Astrocyte (in vitro differentiated cells and primary cell): ENCODE measurements around the gene OXTR. TPM values are rescaled to one million over a fixed set of nuclear protein-coding genes. Genes with fewer than 3 reads are reported as not detected.
A peak's percentile ranks its signal among the peaks of the same experiment; 100 is the strongest.

Experiments
- DNase-seq: peaks from one replicate; pipeline ENCODE4 v3.0.0-alpha.2; 2010; ENCODE audit warnings: low read depth
- FAIRE-seq: peaks from 2 replicates; lab custom pipeline; 2011; peaks lifted over from hg19 to GRCh38; lab: Jason Lieb, UNC
- H2AFZ ChIP-seq: 2 replicates; pipeline ENCODE4 v1.6.0; 2012; ENCODE audit warnings: low read depth, low read length, inconsistent platforms
- H3K27ac ChIP-seq: 2 replicates; pipeline ENCODE4 v1.5.1; 2011; ENCODE audit warnings: low read depth, low read length, inconsistent platforms
- H3K27me3 ChIP-seq: 2 replicates; pipeline ENCODE4 v1.6.0; 2011; ENCODE audit warnings: low read length, inconsistent platforms; ENCODE audit not compliant: insufficient read depth
- H3K36me3 ChIP-seq: 2 replicates; pipeline ENCODE4 v1.5.1; 2011; ENCODE audit warnings: low read length, inconsistent platforms; ENCODE audit not compliant: insufficient read depth
- H3K4me1 ChIP-seq: 2 replicates; pipeline ENCODE4 v1.5.1; 2011; ENCODE audit warnings: low read length, inconsistent platforms; ENCODE audit not compliant: insufficient read depth
- H3K4me2 ChIP-seq: 2 replicates; pipeline ENCODE4 v1.6.0; 2012; ENCODE audit warnings: low read length, inconsistent platforms
- H3K4me3 ChIP-seq: 2 replicates; pipeline ENCODE4 v1.5.1; 2011; ENCODE audit warnings: low read depth, mild to moderate bottlenecking, low read length, inconsistent platforms; ENCODE audit not compliant: insufficient read depth
- H3K79me2 ChIP-seq: 2 replicates; pipeline ENCODE4 v1.6.0; 2012; ENCODE audit warnings: mild to moderate bottlenecking, low read length, inconsistent platforms; ENCODE audit not compliant: insufficient read depth
- H3K9ac ChIP-seq: 2 replicates; pipeline ENCODE4 v1.6.0; 2012; ENCODE audit warnings: mild to moderate bottlenecking, low read length, inconsistent platforms
- H3K9me3 ChIP-seq: 2 replicates; pipeline ENCODE4 v1.5.1; 2012; ENCODE audit warnings: low read depth, mild to moderate bottlenecking, low read length, inconsistent platforms; ENCODE audit not compliant: insufficient read depth
- H4K20me1 ChIP-seq: 2 replicates; pipeline ENCODE4 v1.6.0; 2012; ENCODE audit warnings: low read length, inconsistent platforms; ENCODE audit not compliant: insufficient read depth
- H3K27ac Mint-ChIP-seq: one replicate; pipeline ENCODE4 v1.8.0; 2021; ENCODE audit warnings: mild to moderate bottlenecking, mixed read lengths; ENCODE audit not compliant: unreplicated experiment
- H3K27me3 Mint-ChIP-seq: one replicate; pipeline ENCODE4 v1.8.0; 2021; ENCODE audit warnings: low read depth, mixed read lengths; ENCODE audit not compliant: unreplicated experiment
- H3K36me3 Mint-ChIP-seq: one replicate; pipeline ENCODE4 v1.8.0; 2021; ENCODE audit warnings: low read depth, mixed read lengths; ENCODE audit not compliant: unreplicated experiment
- H3K4me1 Mint-ChIP-seq: one replicate; pipeline ENCODE4 v1.8.0; 2021; ENCODE audit warnings: low read depth, mixed read lengths; ENCODE audit not compliant: unreplicated experiment
- H3K4me3 Mint-ChIP-seq: one replicate; pipeline ENCODE4 v1.8.0; 2021; ENCODE audit warnings: mild to moderate bottlenecking, moderate library complexity, mixed read lengths; ENCODE audit not compliant: unreplicated experiment
- H3K9me3 Mint-ChIP-seq: one replicate; pipeline ENCODE4 v1.8.0; 2021; ENCODE audit warnings: mild to moderate bottlenecking, mixed read lengths; ENCODE audit not compliant: unreplicated experiment
- EZH2 ChIP-seq: IDR thresholded peaks from 2 replicates; pipeline ENCODE4 v1.6.1; 2012; ENCODE audit warnings: mild to moderate bottlenecking, low read length, inconsistent platforms; ENCODE audit not compliant: insufficient read depth
- total RNA-seq: library from RNA; stranded (reverse); gene quantifications from 2 replicates; pipeline ENCODE4 v1.2.1, GENCODE V29; 2021
- TF ChIP-seq, protein P1 (sequence below): IDR thresholded peaks from 2 replicates; pipeline ENCODE4 v1.5.1; 2011; ENCODE audit warnings: low read depth, mild to moderate bottlenecking, inconsistent platforms, low read length, moderate library complexity; ENCODE audit not compliant: insufficient read depth

Gene OXTR
- total RNA-seq, 1 donor from 2014 or later: 3.0 TPM

DNA sequence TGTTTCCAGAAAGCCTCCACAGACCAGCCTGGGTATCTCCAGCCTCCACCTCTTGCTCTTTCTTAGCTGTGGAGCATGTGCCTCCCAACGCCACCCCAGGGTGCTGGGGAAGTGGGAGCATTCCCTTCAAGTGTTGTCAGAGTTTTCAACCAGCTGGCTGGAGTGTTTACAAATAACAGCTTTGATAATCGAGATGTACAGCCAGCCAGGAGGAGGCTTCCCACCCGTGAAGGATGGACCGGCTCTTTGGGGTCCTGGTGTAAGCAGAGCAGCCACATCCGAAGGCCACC is 8.5 kb upstream of the OXTR start:
- H3K9me3 Mint-ChIP-seq: no peaks in the 10 kb centered on the region
- no peak for TF ChIP-seq EZH2
- TF ChIP-seq, protein P1, sequence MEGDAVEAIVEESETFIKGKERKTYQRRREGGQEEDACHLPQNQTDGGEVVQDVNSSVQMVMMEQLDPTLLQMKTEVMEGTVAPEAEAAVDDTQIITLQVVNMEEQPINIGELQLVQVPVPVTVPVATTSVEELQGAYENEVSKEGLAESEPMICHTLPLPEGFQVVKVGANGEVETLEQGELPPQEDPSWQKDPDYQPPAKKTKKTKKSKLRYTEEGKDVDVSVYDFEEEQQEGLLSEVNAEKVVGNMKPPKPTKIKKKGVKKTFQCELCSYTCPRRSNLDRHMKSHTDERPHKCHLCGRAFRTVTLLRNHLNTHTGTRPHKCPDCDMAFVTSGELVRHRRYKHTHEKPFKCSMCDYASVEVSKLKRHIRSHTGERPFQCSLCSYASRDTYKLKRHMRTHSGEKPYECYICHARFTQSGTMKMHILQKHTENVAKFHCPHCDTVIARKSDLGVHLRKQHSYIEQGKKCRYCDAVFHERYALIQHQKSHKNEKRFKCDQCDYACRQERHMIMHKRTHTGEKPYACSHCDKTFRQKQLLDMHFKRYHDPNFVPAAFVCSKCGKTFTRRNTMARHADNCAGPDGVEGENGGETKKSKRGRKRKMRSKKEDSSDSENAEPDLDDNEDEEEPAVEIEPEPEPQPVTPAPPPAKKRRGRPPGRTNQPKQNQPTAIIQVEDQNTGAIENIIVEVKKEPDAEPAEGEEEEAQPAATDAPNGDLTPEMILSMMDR: no peak
- no peak overlapping the region for H3K27ac Mint-ChIP-seq

DNA sequence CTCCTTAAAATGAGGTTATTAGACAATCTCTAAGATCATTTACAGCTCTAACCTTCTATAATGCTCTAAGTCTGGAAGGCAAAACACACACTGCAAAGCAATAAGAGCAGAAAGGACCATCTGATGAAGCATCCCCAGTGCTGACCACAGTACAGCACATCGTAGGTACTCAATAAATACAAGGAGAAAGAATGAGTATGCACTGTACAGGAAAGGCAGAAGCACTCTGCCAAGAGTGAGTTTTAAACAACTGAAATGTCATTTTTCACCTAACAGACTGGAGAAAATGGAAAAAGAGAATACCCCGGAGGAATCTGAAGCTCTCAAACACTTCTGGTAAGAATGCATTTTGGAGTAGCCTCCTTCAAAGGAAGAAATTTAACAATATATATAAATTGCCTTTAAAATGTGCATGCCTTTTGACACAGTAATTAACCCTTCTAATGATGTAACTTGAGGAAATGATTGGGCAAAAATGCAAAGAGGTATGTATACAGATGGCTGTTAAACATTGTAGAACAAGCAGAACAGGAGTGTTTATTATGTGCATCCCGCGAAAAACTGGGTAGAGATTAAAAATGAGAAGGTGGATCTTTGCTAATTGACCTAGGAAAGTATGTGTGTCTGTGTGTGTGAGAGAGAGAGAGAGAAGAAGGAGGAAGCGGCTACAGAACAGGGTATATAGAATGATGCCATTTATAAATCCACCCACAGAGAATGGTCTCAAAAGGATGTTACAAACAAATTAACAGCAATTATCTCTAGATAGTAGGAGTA is 8.0 kb upstream of the OXTR start:
- H2AFZ ChIP-seq: no peak overlapping the region
- Mint-ChIP-seq H3K27ac (no peak overlapping the region), H3K4me1 (peaks cover 8% of the 10 kb centered on the region), H3K36me3 (no peaks in the 10 kb centered on the region), H3K27me3 (peaks cover 4% of the 10 kb centered on the region), H3K4me3 (no peak overlapping the region), H3K9me3 (no peaks in the 10 kb centered on the region)
- H3K79me2 ChIP-seq: no peaks in the 10 kb centered on the region
- peak overlapping the region; percentile 42 for H3K4me2 ChIP-seq
- FAIRE-seq (no peak), DNase-seq (peak; percentile 61)
- TF ChIP-seq, protein P1: no peak
- TF ChIP-seq EZH2: no peak
- H3K4me1 ChIP-seq: peaks cover 21% of the 10 kb centered on the region
- no peaks in the 10 kb centered on the region for H4K20me1 ChIP-seq
- no peaks in the 10 kb centered on the region for H3K36me3 ChIP-seq
- H3K9me3 ChIP-seq: no peaks in the 10 kb centered on the region
- H3K4me3 ChIP-seq: no peak overlapping the region
- H3K27me3 ChIP-seq: no peaks in the 10 kb centered on the region
- peak overlapping the region; percentile 73 for H3K9ac ChIP-seq
- H3K27ac ChIP-seq: peak overlapping the region; percentile 90

More for the DNA sequence above, 8.5 kb upstream of the OXTR start:
- Histone ChIP-seq H3K79me2 (no peaks in the 10 kb centered on the region), H3K4me3 (no peak overlapping the region), H3K27me3 (no peaks in the 10 kb centered on the region), H3K4me2 (no peak overlapping the region), H3K9ac (no peak overlapping the region), H3K9me3 (no peaks in the 10 kb centered on the region), H4K20me1 (no peaks in the 10 kb centered on the region), H3K4me1 (peaks cover 21% of the 10 kb centered on the region), H3K27ac (no peak overlapping the region), H3K36me3 (no peaks in the 10 kb centered on the region), H2AFZ (no peak overlapping the region)
- Mint-ChIP-seq H3K4me3 (no peak overlapping the region), H3K4me1 (peaks cover 8% of the 10 kb centered on the region), H3K27me3 (peaks cover 4% of the 10 kb centered on the region), H3K36me3 (no peaks in the 10 kb centered on the region)
- DNase-seq: no peak
- no peak for FAIRE-seq

DNA sequence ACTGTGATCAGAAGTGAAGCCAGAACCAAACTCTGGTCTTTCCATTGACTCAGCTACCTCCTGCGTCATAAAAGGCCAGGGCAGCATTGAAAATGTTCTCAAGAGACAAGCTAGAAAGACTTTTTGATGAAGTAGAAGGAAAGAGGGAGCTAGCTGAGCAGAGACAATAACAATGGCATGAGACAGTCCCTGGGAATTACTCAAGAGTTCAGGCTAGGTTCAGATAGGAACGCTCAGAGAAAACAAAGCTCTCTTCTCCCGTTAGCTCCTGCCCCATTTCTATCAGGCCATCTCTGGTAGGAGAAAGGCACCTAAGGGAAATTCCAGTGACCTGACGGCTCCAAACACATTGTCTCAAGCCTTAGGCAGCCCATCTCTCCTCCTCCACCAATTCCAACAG is 7.0 kb upstream of the OXTR start:
- H4K20me1 ChIP-seq: no peaks in the 10 kb centered on the region
- no peak overlapping the region for H3K4me3 Mint-ChIP-seq
- no peaks in the 10 kb centered on the region for H3K36me3 ChIP-seq
- no peaks in the 10 kb centered on the region for H3K9me3 Mint-ChIP-seq
- peaks cover 21% of the 10 kb centered on the region for H3K4me1 ChIP-seq
- H3K27ac Mint-ChIP-seq: no peak overlapping the region
- no peak overlapping the region for H3K4me3 ChIP-seq
- peak overlapping the region; percentile 90 for H3K27ac ChIP-seq
- H3K27me3 Mint-ChIP-seq: peaks cover 4% of the 10 kb centered on the region
- peak overlapping the region; percentile 73 for H3K9ac ChIP-seq
- no peak overlapping the region for H2AFZ ChIP-seq
- H3K4me2 ChIP-seq: peak overlapping the region; percentile 42
- DNase-seq: peak; percentile 94
- H3K9me3 ChIP-seq: no peaks in the 10 kb centered on the region
- H3K4me1 Mint-ChIP-seq: peaks cover 8% of the 10 kb centered on the region
- H3K27me3 ChIP-seq: no peaks in the 10 kb centered on the region
- TF ChIP-seq, protein P1: no peak
- no peak for TF ChIP-seq EZH2
- FAIRE-seq: peak; percentile 81
- no peaks in the 10 kb centered on the region for H3K36me3 Mint-ChIP-seq
- H3K79me2 ChIP-seq: no peaks in the 10 kb centered on the region
